Ishikawa (cell line): ENCODE data around the gene MIDN.

Experiments used
- CEBPB ChIP-seq: IDR thresholded peaks from 2 replicates; pipeline ENCODE4 v1.6.1; 2012
- CREB1 ChIP-seq: IDR thresholded peaks from 2 replicates; pipeline ENCODE4 v1.6.1; 2012; ENCODE audit warnings: low read depth
- EGR1 ChIP-seq: IDR thresholded peaks from 2 replicates; pipeline ENCODE4 v1.6.1; 2012
- EP300 ChIP-seq: IDR thresholded peaks from 2 replicates; pipeline ENCODE4 v1.6.1; 2012; ENCODE audit warnings: borderline replicate concordance
- FOXM1 ChIP-seq: IDR thresholded peaks from 2 replicates; pipeline ENCODE4 v1.6.1; 2012; ENCODE audit warnings: low read depth, borderline replicate concordance
- MAX ChIP-seq: IDR thresholded peaks from 2 replicates; pipeline ENCODE4 v1.6.1; 2012
- NFIC ChIP-seq: IDR thresholded peaks from 2 replicates; pipeline ENCODE4 v1.6.1; 2012
- RAD21 ChIP-seq: IDR thresholded peaks from 2 replicates; pipeline ENCODE4 v1.6.1; 2012; ENCODE audit warnings: low read depth
- REST ChIP-seq: IDR thresholded peaks from 2 replicates; pipeline ENCODE4 v1.6.1; 2012; ENCODE audit warnings: low read depth, mild to moderate bottlenecking
- TAF1 ChIP-seq: IDR thresholded peaks from 2 replicates; pipeline ENCODE4 v1.6.1; 2012; ENCODE audit warnings: low read depth, mild to moderate bottlenecking
- TCF12 ChIP-seq: IDR thresholded peaks from 2 replicates; pipeline ENCODE4 v1.6.1; 2012; ENCODE audit warnings: low read depth
- TEAD4 ChIP-seq: IDR thresholded peaks from 2 replicates; pipeline ENCODE4 v1.6.1; 2012
- USF1 ChIP-seq: IDR thresholded peaks from 2 replicates; pipeline ENCODE4 v1.6.1; 2012
- YY1 ChIP-seq: IDR thresholded peaks from 2 replicates; pipeline ENCODE4 v1.6.1; 2012; ENCODE audit warnings: low read depth
- ZBTB7A ChIP-seq: IDR thresholded peaks from 2 replicates; pipeline ENCODE4 v1.6.1; 2012; ENCODE audit warnings: low read depth

The MIDN gene

GRCh38 chr19:1271528-1272422 lies 23.4 kb downstream of the MIDN start:
- no peak for TF ChIP-seq ZBTB7A
- TF ChIP-seq CREB1: no peak

GRCh38 chr19:1272423-1273262 lies 24.3 kb downstream of the MIDN start:
- TF ChIP-seq FOXM1 (no peak), MAX (no peak), EP300 (no peak), CEBPB (no peak), REST (no peak), EGR1 (no peak), TEAD4 (no peak), RAD21 (no peak), NFIC (no peak), TAF1 (no peak), YY1 (no peak), USF1 (no peak), CREB1 (no peak), ZBTB7A (no peak), TCF12 (no peak)

- TF ChIP-seq NFIC (no peak), EGR1 (no peak)
Measured at GRCh38 chr19:1273263-1274041, 25.1 kb downstream of the MIDN start.

- no peak for TF ChIP-seq TAF1
- TF ChIP-seq ZBTB7A: no peak
- no peak for TF ChIP-seq CREB1
- no peak for TF ChIP-seq MAX
- no peak for TF ChIP-seq FOXM1
- TF ChIP-seq EGR1: no peak
- no peak for TF ChIP-seq CEBPB
- TF ChIP-seq TEAD4: no peak
- no peak for TF ChIP-seq EP300
- no peak for TF ChIP-seq YY1
- no peak for TF ChIP-seq REST
- no peak for TF ChIP-seq USF1
- no peak for TF ChIP-seq RAD21
- no peak for TF ChIP-seq NFIC
- TF ChIP-seq TCF12: no peak
Measured at GRCh38 chr19:1274081-1274851, 25.9 kb downstream of the MIDN start.

- TF ChIP-seq FOXM1: no peak
- no peak for TF ChIP-seq TAF1
- no peak for TF ChIP-seq YY1
- TF ChIP-seq TEAD4: no peak
- no peak for TF ChIP-seq RAD21
- TF ChIP-seq TCF12: no peak
- TF ChIP-seq REST: no peak
- no peak for TF ChIP-seq EGR1
- TF ChIP-seq USF1: no peak
- no peak for TF ChIP-seq MAX
Measured at GRCh38 chr19:1274852-1275259, 26.5 kb downstream of the MIDN start.
